NCI-H1417 treated with DMSO at 0.1 percent for 48 hours (cell line): ENCODE measurements around the gene CTNNBIP1.
"Not testable (repeated sequence)": the region's sequence is repeated elsewhere in the genome, so short reads cannot be mapped to it uniquely, and the experiment has no call there.

Experiments used
- DNase-seq: peaks from one replicate; lab custom pipeline; 2025; lab: John Stamatoyannopoulos, UW

The CTNNBIP1 gene

GRCh38 chr1:9803003-9803918, 106.8 kb downstream of the CTNNBIP1 start:
- DNase-seq = not testable (repeated sequence)

DNA sequence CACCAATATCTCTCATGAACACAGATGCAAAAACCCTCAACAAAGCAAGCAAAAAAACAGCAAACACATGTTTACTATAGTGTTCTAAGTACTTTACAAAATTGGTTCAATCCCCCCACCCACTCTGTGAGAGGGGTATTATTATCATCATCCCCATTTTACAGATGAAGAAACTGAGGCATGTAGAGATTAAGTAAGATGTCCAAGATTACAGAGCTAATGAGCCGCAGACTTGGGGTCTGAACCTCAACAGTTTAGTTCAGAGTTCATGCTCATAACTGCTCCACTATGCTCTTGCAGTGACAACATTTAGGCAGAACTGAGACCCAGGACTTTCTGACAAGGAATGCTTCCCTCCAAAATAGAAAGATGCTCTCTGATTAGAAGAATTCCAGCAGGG, 108.2 kb downstream of the CTNNBIP1 start:
- DNase-seq = no peak
